Measurements from ENCODE around the gene ITPR2.

- TF ChIP-seq CTCF (IDR thresholded peaks at IDR 0.05) (no peak), POLR2A (IDR thresholded peaks at IDR 0.05) (no peak)
Observed at GRCh38 chr12:26668230-26668629, 164.8 kb downstream of the ITPR2 start.

Measured in lower leg skin (tissue), 3 donors.